GM12891 (cell line): ENCODE results near the gene CCDC80. TPM values are rescaled to one million over a fixed set of nuclear protein-coding genes. Genes with fewer than 3 reads are reported as not detected.

Experiments
- DNase-seq: peaks from one replicate; pipeline ENCODE4 v3.0.0; 2011; ENCODE audit warnings: low spot score; ENCODE audit not compliant: insufficient read length
- FAIRE-seq: peaks from 2 replicates; lab custom pipeline; 2011; peaks lifted over from hg19 to GRCh38; lab: Jason Lieb, UNC
- PAX5 ChIP-seq: IDR thresholded peaks from 2 replicates; pipeline ENCODE4 v1.6.1; 2011; ENCODE audit warnings: low read length, moderate library complexity, mild to moderate bottlenecking; ENCODE audit not compliant: insufficient read depth, severe bottlenecking
- POLR2A ChIP-seq: IDR thresholded peaks from 2 replicates; pipeline ENCODE4 v1.6.1; 2011; ENCODE audit warnings: low read depth, low read length, control low read depth
- POLR2AphosphoS5 ChIP-seq: IDR thresholded peaks from 2 replicates; pipeline ENCODE4 v1.6.1; 2011; ENCODE audit warnings: low read depth, low read length, control low read depth
- POU2F2 ChIP-seq: IDR thresholded peaks from 2 replicates; pipeline ENCODE4 v1.6.1; 2011; ENCODE audit warnings: low read depth, mild to moderate bottlenecking, control low read depth, low read length, moderate library complexity
- SPI1 ChIP-seq: IDR thresholded peaks from 2 replicates; pipeline ENCODE4 v1.6.1; 2011; ENCODE audit warnings: low read depth, low read length, control low read depth
- TAF1 ChIP-seq: IDR thresholded peaks from 2 replicates; pipeline ENCODE4 v1.6.1; 2011; ENCODE audit warnings: low read depth, low read length, control low read depth
- polyA plus RNA-seq: library from polyadenylated mRNA; unstranded; fragments of >200 nt; gene quantifications from one replicate; pipeline ENCODE4 v1.2.1, GENCODE V29; 2012; ENCODE audit warnings: low read depth, missing spikeins, inconsistent platforms; ENCODE audit not compliant: missing spikeins

The CCDC80 gene
- 0.39 TPM for polyA plus RNA-seq

- no peak for FAIRE-seq
- peak; percentile 87; the same call in 1 of the 2 replicates for TF ChIP-seq POLR2AphosphoS5
- TF ChIP-seq PAX5, result no peak
- peak; percentile 90 for TF ChIP-seq POLR2A
- peak; percentile 58; the same call in 1 of the 2 replicates for TF ChIP-seq POU2F2
These were observed at the start of gene CCDC80 for GRCh38 chr3:112640930-112641801. Gene CCDC80 (minus strand): TSS chr3:112641143. CDS start chr3:112639905, 1,238 bp downstream.

GRCh38 chr3:112689989-112690388 lies 49.0 kb upstream of the CCDC80 start:
- TF ChIP-seq POLR2A (no peak), POU2F2 (no peak), SPI1 (no peak), POLR2AphosphoS5 (no peak)
- no peak for FAIRE-seq
- DNase-seq, result no peak

More at GRCh38 chr3:112640930-112641801, at the start of gene CCDC80:
- no peak for DNase-seq

- TF ChIP-seq POLR2AphosphoS5 (no peak), SPI1 (peak; percentile 51)
- peak; percentile 50 for FAIRE-seq
- DNase-seq, result no peak
These were observed 48.4 kb upstream of the CCDC80 start for GRCh38 chr3:112689385-112689784.

GRCh38 chr3:112688819-112689218 lies 47.9 kb upstream of the CCDC80 start:
- TF ChIP-seq POLR2AphosphoS5, result no peak
- no peak for TF ChIP-seq PAX5
- TF ChIP-seq POLR2A, result no peak
- DNase-seq (no peak), FAIRE-seq (no peak)

GRCh38 chr3:112688085-112688769 lies 47.3 kb upstream of the CCDC80 start:
- no peak for TF ChIP-seq TAF1
- no peak for TF ChIP-seq SPI1
- no peak for DNase-seq
- FAIRE-seq, result no peak

- DNase-seq (no peak), FAIRE-seq (no peak)
- TF ChIP-seq TAF1 (no peak), POLR2AphosphoS5 (no peak), POLR2A (no peak)
These were observed 46.7 kb upstream of the CCDC80 start for GRCh38 chr3:112687616-112688015.

GRCh38 chr3:112687211-112687610 lies 46.3 kb upstream of the CCDC80 start:
- DNase-seq (no peak), FAIRE-seq (no peak)
- TF ChIP-seq POU2F2 (no peak), TAF1 (no peak), SPI1 (no peak), POLR2A (no peak), POLR2AphosphoS5 (no peak), PAX5 (no peak)

- no peak for DNase-seq
- FAIRE-seq, result no peak
- TF ChIP-seq POLR2AphosphoS5 (no peak), SPI1 (no peak), POLR2A (no peak), PAX5 (no peak), POU2F2 (no peak), TAF1 (no peak)
These were observed 45.2 kb upstream of the CCDC80 start for GRCh38 chr3:112685956-112686799.

- TF ChIP-seq POLR2A (no peak), SPI1 (no peak), TAF1 (no peak)
- FAIRE-seq, result no peak
- DNase-seq, result no peak
These were observed 44.5 kb upstream of the CCDC80 start for GRCh38 chr3:112685420-112685819.

GRCh38 chr3:112682361-112682760 lies 41.4 kb upstream of the CCDC80 start:
- no peak for FAIRE-seq
- TF ChIP-seq SPI1 (no peak), POU2F2 (no peak), PAX5 (no peak), TAF1 (no peak), POLR2AphosphoS5 (no peak), POLR2A (no peak)

More at GRCh38 chr3:112682361-112682760, 41.4 kb upstream of the CCDC80 start:
- no peak for DNase-seq
